Activated CD8-positive, alpha-beta memory T cell treated with anti-CD3 and anti-CD28 coated beads, Interleukin-2, amount 50 U/mL, for 1 hour (primary cell): Measurements from ENCODE around the gene MPP3.
"Not testable (repeated sequence)": the region's sequence is repeated elsewhere in the genome, so short reads cannot be mapped to it uniquely, and the experiment has no call there.

Experiments used
- DNase-seq: peaks from one replicate; pipeline ENCODE4 v3.0.0-alpha.2; 2020; ENCODE audit errors: extremely low read depth

Gene MPP3

GRCh38 chr17:43861960-43862359 lies 29.0 kb upstream of the MPP3 start:
- DNase-seq, result no peak

- DNase-seq, result no peak
Measured at GRCh38 chr17:43860927-43861622, 28.1 kb upstream of the MPP3 start.

- no peak for DNase-seq
Measured at GRCh38 chr17:43860077-43860725, 27.3 kb upstream of the MPP3 start.

- DNase-seq, result no peak
Measured at GRCh38 chr17:43857957-43858600, 25.1 kb upstream of the MPP3 start.

- no peak for DNase-seq
Measured at GRCh38 chr17:43857141-43857540, 24.2 kb upstream of the MPP3 start.

- no peak for DNase-seq
Measured at GRCh38 chr17:43856141-43856540, 23.2 kb upstream of the MPP3 start.

GRCh38 chr17:43855061-43855460 lies 22.1 kb upstream of the MPP3 start:
- DNase-seq, result no peak

GRCh38 chr17:43854498-43854897 lies 21.6 kb upstream of the MPP3 start:
- DNase-seq, result no peak

GRCh38 chr17:43853546-43853945 lies 20.6 kb upstream of the MPP3 start:
- no peak for DNase-seq

GRCh38 chr17:43852571-43852970 lies 19.6 kb upstream of the MPP3 start:
- DNase-seq, result no peak

- no peak for DNase-seq
Measured at GRCh38 chr17:43849116-43849515, 16.2 kb upstream of the MPP3 start.

- DNase-seq, result no peak
Measured at GRCh38 chr17:43848601-43849000, 15.7 kb upstream of the MPP3 start.

- no peak for DNase-seq
Measured at GRCh38 chr17:43846963-43847371, 14.0 kb upstream of the MPP3 start, which contains the start of gene CD300LG. CD300LG (plus strand) TSS chr17:43847176; CDS start chr17:43847217, 41 bp downstream.

- DNase-seq, result no peak
Measured at GRCh38 chr17:43846221-43846712, 13.3 kb upstream of the MPP3 start.

- DNase-seq, result no peak
Measured at GRCh38 chr17:43845766-43846165, 12.8 kb upstream of the MPP3 start.

- DNase-seq, result no peak
Measured at GRCh38 chr17:43844241-43844640, 11.3 kb upstream of the MPP3 start.

- no peak for DNase-seq
Measured at GRCh38 chr17:43842975-43843325, 10.0 kb upstream of the MPP3 start.

GRCh38 chr17:43842091-43842974 lies 9.4 kb upstream of the MPP3 start:
- not testable (repeated sequence) for DNase-seq

- DNase-seq, result no peak
Measured at GRCh38 chr17:43841282-43841681, 8.3 kb upstream of the MPP3 start.

- DNase-seq, result no peak
Measured at GRCh38 chr17:43840814-43841213, 7.9 kb upstream of the MPP3 start.

GRCh38 chr17:43839670-43840108 lies 6.7 kb upstream of the MPP3 start:
- no peak for DNase-seq

- DNase-seq, result no peak
Measured at GRCh38 chr17:43834106-43834505, 1.2 kb upstream of the MPP3 start.
